ENCODE results near the gene ADGRV1. TPM values are rescaled to one million over a fixed set of nuclear protein-coding genes. Genes with fewer than 3 reads are reported as not detected.

The ADGRV1 gene
- total RNA-seq, 1 experiment from 2014 or later: 1.8 TPM

DNA sequence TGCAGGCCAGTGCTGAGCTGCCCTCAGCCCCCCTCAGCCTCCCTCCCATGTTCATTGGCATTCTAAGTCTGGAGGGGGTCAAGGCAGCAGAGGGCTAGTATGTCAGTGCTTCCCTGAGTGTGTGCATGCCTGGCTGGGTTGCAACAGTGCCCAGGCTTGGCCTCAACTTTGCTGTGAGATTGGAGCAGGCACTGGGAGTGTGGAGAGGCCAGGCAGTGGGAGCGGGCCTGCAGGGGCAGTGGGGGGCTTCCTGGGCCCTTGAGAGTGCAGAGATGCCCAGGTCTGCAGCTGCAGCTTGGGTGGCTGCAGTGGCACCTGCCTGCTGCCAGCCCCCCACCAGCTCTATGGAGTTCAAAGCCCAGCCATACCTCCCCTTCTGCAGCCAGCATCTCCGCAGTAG lies 585.2 kb downstream of the ADGRV1 start:
- DNase-seq (ENCODE audit: extremely low read depth, low read depth): no peak

DNA sequence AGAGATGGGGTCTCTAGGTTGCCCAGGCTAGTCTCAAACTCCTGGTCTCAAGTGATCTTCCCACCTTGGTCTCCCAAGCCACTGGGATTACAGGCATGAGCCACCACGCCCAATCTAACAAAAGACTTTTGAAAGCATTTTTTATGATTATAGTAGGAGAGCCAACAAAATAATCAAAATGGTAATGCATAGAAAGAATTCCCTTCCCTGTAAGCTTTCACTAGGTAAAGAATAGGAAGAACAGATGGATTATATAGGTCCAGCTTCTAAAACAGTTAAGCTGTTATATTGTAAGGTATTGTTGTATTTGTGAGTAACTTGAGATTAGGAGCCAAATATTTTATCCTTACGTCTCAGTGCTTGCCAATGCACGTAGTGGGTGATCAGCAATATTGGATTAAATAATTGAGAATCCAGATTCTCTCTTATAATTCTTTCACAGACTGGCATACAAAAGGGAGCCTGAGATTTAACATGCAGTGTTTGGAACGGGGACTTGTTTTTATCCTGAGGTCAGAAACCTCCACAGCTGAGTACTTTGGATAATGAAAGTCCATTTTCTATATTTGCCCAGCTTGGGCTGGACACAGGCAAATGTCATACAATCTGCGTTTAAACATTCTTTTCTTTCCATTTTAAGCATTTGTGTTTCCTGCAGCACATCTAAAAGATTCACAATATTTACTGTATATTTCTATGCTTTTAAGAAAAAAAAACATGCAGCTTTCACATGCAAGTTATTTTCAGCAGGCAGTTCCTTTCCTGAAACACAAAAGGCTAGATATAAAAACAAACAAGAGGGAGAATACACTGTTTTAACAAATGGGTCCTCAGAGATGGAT lies 586.1 kb downstream of the ADGRV1 start:
- no peak for DNase-seq (ENCODE audit: extremely low read depth, low read depth)

DNA sequence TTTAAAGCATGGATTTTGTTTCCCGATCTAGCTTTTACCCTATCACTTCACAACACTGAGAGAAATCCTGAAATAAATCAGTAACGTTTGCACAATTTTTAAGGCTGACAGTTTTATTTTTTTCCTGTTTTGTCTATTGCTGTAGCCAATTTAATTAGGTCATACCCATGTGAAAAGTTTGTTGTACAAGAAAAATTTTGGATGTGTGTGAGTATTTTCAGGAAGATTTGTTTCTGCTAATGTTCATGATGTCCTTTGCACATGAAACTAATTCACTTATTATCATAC lies 586.7 kb downstream of the ADGRV1 start:
- no peak for DNase-seq (ENCODE audit: extremely low read depth, low read depth)

DNA sequence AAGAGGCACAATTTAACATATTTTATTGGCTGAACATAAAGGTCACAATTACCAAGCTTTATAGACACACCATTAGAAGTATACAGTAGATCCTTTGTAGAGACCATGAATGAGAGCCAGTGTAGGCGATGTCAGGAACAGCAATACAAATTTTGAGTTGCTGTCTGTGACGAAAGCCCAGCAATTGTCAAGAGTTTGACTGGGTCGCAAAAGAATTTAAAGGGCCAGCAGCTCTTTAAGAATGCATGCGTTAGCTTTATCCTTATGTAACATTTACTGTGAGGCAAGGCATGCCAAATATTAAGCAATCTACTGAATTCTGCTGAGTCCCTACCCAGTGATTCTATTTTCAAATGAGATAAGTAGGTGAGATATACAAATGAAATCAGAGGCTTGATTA lies 587.6 kb downstream of the ADGRV1 start:
- no peak for DNase-seq (ENCODE audit: extremely low read depth, low read depth)

DNA sequence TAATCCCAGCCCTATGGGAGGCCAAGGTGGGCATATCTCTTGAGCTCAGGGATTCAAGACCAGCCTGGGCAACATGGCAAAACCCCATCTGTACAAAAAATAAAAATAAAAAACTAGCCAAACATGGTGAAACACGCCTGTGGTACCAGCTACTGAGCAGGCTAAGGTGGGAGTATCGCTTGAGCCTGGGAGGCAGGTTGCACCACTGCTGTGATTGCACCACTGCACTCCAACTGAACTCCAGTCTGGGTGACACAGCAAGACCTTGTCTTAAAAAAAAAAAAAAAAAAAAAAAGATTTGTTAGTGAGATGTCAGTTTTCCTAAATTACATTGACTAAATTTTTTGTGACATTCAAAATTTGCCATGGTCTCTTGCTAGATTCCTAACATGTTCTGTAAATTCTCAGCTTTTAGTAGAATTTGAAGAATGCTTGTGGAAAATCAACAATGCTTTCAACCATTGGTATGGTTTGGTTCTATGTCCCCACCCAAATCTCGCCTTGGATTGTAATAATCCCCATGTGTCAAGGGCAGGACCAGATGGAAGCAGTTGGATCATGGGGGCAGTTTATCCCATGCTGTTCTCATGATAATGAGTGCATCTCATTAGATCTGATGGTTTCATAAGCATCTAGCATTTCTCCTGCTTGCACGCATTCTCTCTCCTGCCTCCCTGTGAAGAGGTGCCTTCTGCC lies 588.5 kb downstream of the ADGRV1 start:
- no peak for DNase-seq (ENCODE audit: extremely low read depth, low read depth)

DNA sequence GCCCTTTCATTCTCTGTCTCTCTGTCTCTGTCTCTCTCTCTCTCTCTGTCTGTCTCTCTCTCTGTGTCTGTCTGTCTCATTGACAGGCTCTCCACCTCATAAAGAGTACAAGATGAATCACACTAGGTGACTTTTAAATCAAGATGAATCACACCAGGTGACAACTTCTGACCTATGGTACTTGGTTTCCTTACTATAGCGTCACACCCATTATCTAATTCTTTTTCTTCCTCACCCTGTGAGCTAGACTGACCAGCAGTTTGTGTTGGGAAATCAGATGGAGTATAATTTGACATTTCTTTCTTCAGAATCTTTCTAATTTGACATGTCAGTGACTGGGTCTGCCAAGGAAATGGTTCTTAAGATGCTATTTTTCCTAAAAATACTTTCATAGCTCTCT lies 591.6 kb downstream of the ADGRV1 start:
- DNase-seq (ENCODE audit: extremely low read depth, low read depth): no peak

DNA sequence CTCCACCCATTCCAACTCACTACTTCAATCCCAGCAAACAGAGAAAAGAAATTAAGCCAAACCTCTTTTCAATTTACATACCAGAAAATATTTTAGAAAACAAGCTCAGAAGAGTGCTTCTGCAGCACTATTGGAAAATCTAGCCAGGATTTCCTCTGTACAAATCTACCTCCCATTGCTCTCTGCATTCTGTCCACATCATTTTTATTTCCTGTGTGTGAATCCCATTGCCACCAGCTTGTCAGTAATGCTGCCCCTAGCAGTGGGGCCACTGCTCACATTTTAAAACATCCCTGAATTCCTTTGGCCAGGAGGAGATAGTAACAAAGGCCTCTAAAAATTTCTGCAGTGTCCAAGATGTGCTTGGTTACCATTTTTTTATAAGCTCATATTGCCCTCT lies 592.0 kb downstream of the ADGRV1 start:
- DNase-seq (ENCODE audit: extremely low read depth, low read depth): no peak

DNA sequence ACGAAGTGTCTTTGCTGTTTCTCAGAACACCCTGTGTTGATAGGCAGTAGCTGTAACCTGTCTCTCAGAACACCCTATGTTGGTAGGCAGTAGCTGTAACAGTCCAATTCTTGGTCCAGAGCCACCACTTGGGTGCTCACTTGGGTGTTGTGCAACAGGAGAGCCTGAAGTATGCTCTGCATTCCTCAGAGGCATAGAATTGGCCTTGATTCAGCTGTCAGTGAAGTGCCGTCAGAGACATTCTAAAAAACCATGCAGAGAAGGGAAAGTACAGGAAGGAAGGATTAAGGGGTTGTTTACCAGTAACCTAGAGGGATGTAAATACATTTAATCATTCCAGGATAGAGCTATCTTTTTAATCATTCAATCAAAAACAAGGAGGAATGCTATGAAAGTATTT lies 593.4 kb downstream of the ADGRV1 start:
- DNase-seq (ENCODE audit: extremely low read depth, low read depth): peak; percentile 42

DNA sequence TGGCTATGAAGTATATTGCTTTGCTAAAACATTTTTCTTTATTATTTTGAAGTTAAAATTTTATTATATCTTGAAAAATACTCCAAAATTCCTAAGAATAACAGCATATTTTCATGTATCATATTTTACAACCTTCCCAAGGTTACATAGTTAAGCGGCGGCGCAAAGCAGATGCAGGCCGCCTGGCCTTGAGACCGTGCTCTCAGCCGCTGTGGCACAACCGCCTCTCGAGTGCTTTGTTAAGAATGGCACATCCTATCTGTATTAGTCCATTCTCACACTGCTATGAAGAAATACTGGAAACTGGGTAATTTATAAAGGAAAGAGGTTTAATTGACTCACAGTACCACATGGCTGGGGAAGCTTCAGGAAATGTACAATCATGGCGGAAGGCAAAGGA lies 595.7 kb downstream of the ADGRV1 start:
- DNase-seq (ENCODE audit: extremely low read depth, low read depth): no peak

DNA sequence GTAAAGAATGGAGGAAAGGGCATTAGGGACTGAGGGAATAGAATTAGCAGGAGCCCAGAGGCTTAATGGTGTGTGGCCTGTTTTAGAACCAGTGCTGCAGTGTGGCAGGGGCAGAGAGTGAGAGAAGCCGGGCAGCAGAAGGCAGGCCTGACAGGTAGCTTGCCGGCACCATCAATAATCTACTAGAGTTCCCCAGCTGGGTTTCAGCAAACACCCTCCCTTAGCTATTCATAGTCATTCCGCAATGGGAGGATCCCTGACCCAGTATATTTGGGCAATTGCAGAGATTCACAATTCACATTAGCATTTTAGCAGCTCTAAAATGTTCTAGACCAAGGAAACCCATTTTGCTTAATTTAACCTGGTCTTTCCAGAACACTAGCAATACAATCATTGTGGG lies 596.7 kb downstream of the ADGRV1 start:
- DNase-seq (ENCODE audit: extremely low read depth, low read depth): no peak

DNA sequence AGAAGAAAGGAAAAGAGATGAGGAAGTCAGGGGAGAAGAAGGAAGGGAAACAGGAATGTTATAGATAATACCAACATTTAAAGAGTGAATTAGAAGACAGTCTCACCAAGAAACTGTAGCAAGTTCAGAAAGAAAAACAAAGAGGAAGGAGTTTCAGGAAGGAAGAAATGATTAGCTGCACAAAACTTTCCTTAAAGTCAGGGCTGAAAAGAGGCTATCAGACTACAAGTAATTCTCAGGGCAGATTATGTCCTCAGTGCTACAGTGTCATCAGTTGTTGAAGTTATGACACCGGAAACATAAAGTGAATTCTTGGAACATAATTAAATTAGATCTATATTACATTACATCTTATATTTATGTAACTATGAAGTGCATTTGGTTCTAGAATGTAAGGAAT lies 597.6 kb downstream of the ADGRV1 start:
- no peak for DNase-seq (ENCODE audit: extremely low read depth, low read depth)

DNA sequence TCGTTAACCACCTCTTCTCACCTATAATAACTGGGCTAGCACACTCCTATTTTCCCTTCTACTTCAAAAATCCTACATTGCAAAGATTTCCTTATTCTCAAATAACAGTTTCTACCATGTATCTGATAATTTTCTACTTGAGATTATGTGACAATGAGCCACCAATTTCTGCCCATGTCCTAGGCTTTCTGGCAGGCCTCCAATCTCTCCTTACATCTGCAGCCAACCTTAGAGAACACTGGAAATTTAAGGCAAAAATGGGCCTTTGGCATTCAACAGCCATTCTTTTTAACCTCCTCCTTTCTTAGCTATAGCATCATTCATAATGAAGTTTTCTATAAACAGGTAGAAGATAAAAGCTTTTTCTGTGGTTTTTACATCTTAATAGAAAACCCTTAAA lies 599.4 kb downstream of the ADGRV1 start:
- no peak for DNase-seq (ENCODE audit: extremely low read depth, low read depth)

DNA sequence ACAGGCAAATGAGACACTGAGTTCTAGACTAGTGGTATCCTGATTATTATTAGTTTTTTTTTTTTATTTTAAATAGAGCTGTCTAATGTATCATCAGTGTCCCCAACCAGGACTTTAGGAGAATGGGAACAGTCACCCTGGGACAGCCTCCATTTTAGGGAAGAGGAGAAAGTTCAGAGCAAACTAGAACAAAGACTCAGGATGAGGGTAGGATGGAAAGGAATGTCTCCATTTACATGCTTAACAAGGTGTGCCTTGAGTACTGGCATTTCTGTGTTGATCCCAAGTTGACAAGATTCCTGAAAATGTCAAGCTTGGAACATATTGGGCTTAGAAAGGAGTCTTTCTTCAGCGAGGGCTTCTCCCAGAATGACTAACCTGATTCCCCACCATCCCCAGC lies 601.0 kb downstream of the ADGRV1 start:
- no peak for DNase-seq (ENCODE audit: extremely low read depth, low read depth)

DNA sequence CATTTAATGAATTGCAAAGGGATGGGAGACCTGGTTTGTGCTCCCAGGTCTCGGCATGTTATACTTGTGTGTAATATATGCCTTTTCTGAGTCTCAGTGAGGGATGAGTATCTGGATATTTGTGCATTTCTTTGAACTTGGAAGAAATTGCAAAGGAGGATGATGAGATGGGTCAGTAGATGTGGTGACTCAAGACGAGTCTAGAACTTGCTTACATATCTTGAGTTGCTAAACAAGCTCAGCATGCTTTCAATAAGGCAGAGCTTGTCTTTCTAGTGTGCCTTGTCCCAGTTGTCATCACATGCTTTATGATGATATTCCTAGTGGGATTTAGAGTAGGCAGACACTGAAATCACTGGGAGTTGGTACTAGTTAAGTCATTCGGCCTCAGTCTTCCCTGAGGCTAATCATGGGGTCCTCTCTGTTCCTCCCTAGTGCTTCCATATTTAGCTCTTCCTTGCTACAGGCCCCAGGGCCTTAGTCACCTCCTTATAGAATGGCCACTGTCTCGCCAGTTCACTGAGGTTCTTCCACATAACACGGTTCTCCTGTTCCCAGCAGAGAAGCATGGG lies 602.2 kb downstream of the ADGRV1 start:
- no peak for DNase-seq (ENCODE audit: extremely low read depth, low read depth)

DNA sequence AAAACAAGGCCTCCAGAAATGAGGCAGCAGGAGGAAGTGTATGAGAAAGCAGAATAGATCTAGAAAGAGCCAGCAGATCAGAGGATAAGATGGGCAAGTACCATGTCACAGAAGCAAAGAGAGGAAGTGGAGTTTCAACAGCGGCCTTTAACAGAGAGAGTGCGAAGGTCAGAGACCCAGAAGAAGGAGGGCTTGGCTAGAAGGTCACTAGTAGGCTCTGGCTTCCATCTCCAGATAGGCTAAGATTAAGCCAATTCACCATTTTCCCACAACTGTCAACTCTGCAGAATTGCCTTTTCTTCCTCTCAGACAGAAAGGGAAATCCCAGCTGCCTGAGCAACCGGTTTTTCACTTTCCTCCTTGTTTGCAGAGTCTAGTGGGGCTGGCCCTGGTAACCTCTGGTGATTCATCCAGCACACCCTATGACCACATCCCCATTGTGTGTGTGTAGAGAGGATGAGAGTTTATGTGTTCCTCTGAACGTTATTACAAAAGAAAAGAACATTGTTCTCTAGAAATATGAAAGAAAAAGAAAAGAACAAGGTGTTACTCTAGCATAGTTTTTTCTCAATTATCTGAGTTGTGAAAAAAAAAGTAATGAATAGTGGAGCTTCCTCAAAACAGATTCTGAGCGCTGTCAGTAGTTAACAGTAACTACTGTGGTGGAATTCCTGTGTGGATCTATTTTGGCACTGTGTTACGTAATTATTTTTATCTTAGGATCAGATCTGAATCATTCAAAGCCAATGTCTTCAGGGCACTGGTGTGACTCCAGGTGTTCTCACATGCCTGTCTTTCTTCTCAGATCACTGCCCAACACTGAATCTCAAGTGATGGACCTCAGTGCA lies 604.2 kb downstream of the ADGRV1 start:
- peak; percentile 22 for DNase-seq (ENCODE audit: extremely low read depth, low read depth)

DNA sequence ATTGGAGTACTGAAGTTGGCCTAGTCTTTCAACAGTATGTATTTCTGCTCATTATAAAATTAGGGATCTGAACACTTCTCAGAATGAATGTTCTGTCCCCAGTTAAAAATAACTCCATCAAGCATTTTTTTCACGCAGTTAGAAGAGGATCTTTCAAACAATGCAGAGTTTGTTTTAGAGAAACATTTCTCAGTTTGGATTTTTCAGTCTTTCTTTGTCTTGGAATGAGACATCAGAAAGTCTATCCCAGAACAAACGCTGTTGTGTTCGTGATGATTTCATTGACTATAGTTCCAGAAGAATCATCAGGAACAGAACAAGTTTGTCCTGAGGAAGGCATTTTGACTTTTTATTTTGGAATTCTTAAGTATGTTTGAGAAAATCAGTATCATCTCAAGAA lies 605.8 kb downstream of the ADGRV1 start:
- DNase-seq (ENCODE audit: extremely low read depth, low read depth): no peak

DNA sequence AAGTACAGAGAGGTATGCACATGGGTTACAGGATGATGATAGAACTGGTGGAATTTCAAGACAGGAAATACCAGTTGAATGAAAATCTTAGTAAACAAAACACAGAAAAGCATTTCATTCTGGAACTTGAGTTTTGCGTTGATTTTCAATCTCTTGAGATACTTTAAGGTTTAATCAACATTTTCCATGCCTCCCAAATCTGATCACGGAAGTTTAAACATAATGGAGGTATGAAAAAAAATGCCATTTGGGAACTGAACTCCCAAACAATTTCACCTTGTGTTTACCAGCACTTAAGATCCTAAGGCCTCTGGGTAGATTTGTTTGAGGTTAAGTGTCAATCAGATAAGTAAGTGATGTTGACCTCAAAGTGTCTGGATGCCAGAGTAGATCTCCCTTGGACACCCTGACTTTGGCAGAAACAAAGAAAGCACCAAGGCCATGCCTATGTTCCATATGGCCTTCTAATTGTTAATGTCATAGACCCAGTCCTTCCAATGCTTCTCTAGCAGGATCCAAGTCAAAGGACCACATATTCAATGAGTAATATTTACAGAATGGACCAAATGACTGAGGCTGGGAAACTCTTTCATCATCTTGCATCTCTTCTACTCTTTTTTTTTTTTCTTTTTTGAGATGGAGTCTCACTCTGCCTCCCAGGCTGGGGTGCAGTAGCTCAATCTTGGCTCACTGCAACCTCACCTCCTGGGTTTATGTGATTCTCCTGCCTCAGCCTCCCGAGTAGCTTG lies 607.6 kb downstream of the ADGRV1 start:
- DNase-seq (ENCODE audit: extremely low read depth, low read depth): no peak

DNA sequence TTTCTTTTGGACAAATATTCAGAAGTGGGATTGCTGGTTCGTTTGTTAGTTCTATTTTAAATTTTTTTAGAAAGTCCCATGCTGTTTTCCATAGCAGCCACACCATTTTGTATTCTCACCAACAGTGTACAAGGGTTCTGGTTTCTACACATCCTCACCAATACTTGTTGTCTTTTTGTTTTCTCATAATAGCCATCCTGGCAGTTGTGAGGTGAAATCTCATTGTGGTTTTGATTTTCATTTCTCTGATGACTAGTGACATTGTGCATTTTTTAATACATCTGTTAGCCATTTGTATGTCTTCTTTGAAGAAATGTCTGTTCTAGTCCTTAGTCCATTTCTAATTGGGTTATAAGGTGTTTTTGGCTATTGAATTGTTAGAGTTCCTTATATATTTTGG lies 610.3 kb downstream of the ADGRV1 start:
- no peak for DNase-seq (ENCODE audit: extremely low read depth, low read depth)

DNA sequence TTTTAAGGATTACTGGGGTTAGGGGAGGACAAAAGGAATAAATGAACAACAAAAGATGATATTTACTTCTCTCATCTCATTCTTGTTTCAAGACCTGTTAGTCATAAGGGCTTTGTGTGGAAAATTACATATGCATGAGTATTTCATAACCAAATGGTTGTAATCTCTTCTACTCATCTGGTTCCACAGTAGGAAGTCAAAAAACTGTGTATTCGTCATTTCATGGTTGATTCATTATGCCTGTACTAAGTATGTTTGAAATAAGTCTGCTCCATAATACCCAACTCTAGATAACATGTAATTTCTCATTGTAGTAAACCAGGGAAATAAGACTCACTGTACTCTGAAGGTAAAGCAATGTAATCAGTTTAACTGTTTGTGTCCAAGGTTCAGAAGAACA lies 611.7 kb downstream of the ADGRV1 start:
- DNase-seq (ENCODE audit: extremely low read depth, low read depth): no peak

DNA sequence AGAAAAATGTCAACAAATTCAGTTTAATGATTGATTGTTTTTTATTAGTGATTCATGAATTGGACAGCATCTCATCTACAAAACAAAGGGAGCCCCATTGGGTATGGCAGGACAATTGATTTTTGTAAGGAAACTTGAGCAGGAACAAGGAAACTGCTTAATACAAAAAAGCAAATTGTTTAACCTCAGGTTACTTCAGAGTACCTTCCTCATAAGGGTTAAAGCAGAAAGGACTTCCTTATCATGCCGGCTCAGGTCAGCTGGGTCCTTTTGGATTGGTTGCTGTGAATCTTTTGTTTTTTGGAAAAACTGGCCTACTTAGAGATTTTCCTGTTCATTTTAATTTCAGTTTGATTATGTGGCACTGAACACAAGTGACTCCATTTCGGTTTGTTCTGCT lies 612.7 kb downstream of the ADGRV1 start:
- DNase-seq (ENCODE audit: extremely low read depth, low read depth): no peak

DNA sequence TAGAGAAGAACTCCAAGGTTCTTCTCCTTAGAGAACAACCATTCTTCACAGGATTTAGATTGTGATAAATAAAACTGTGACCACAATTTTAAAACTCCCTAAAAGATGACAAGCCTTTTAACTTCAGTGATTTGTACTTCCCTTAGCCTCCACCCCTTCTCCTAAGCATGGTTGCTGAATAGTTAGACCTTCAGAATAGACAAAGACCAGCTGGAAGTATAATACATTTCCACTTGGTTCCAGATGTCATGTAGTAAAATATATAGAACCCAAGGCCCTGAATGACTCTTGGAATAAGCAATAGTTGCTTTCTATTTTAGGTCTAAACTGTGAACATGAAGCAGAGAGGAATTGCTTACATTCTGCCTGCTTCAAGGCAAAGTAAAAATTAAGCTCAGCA lies 615.8 kb downstream of the ADGRV1 start:
- no peak for DNase-seq (ENCODE audit: extremely low read depth, low read depth)
